Activated B cell treated with CpG ODN at 0.5 μM for 24 hours (primary cell): ENCODE measurements around the gene CDYL. TPM values are rescaled to one million over a fixed set of nuclear protein-coding genes. Genes with fewer than 3 reads are reported as not detected.

Source experiments
- ATAC-seq: fragments of 200-7000 bp; cut with Tn5 transposase; one replicate; pipeline ENCODE4 v1.10.0; 2021; ENCODE audit warnings: low read depth, mild to moderate bottlenecking, moderate library complexity
- CTCF ChIA-PET: fragments of 350-600 bp; sonication (Branson Sonifier 250); formaldehyde crosslinking; loops from one replicate; lab custom pipeline; 2021; ENCODE audit warnings: antibody characterized with exemption; lab: Charles Lee
- POLR2A ChIA-PET: fragments of 350-600 bp; sonication (Branson Sonifier 250); formaldehyde crosslinking; loops from one replicate; lab custom pipeline; 2021; ENCODE audit warnings: antibody characterized with exemption; lab: Charles Lee
- DNase-seq: peaks from one replicate; pipeline ENCODE4 v3.0.0; 2022
- H3K27ac Mint-ChIP-seq: one replicate; pipeline ENCODE4 v1.8.0; 2020; ENCODE audit warnings: mixed read lengths
- H3K27me3 Mint-ChIP-seq: one replicate; pipeline ENCODE4 v1.8.0; 2021; ENCODE audit warnings: mixed read lengths
- H3K36me3 Mint-ChIP-seq: one replicate; pipeline ENCODE4 v1.8.0; 2021; ENCODE audit warnings: low read depth, mixed read lengths
- H3K4me1 Mint-ChIP-seq: one replicate; pipeline ENCODE4 v1.8.0; 2021; ENCODE audit warnings: mixed read lengths
- H3K4me3 Mint-ChIP-seq: one replicate; pipeline ENCODE4 v1.8.0; 2020; ENCODE audit warnings: mild to moderate bottlenecking, mixed read lengths
- H3K9me3 Mint-ChIP-seq: one replicate; pipeline ENCODE4 v1.8.0; 2020; ENCODE audit warnings: mixed read lengths
- CTCF ChIP-seq: fragments of 200-600 bp; IDR thresholded peaks from one replicate; pipeline ENCODE4 v1.8.0; 2022; ENCODE audit warnings: antibody characterized with exemption, mild to moderate bottlenecking
- intact Hi-C: fragments of 100-400 bp; cut with micrococcal nuclease; formaldehyde crosslinking; loops from one replicate; pipeline ENCODE4 v1.15.1; 2024
- total RNA-seq: library from RNA; stranded (reverse); gene quantifications from 2 replicates; pipeline ENCODE4 v1.2.3, GENCODE V29; 2022

The CDYL gene
- total RNA-seq, 1 donor from 2014 or later, result 47.5 TPM

DNA sequence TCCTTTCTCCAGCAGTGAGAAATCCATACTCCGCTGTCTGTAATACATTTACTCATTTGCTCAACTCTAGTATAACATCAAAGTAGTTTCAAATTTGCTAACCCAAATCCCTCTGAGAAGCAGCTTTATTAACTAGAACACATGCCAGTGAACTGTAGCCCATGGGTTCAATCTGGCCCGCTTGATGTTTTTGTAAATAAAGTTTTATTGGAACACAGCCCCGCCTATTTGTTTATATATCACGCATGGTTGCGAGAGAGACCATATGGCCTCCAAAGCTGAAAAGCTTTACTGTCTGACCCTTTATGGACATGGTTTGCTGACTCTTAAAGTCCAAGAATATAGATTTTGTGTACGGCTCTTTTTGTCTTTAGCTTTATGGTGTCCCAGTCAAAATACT lies 32.2 kb downstream of the CDYL start:
- ChIA-PET POLR2A (no interaction called here), CTCF (no interaction called here)
- no peak for DNase-seq
- H3K4me1 Mint-ChIP-seq, result peaks cover 66% of the 10 kb centered on the region
- no peaks in the 10 kb centered on the region for H3K27me3 Mint-ChIP-seq
- intact Hi-C loops, result no loop called here
- no peak for TF ChIP-seq CTCF
- ATAC-seq, result no peak
- H3K36me3 Mint-ChIP-seq, result peaks cover 6% of the 10 kb centered on the region
- H3K4me3 Mint-ChIP-seq, result no peak overlapping the region
- H3K9me3 Mint-ChIP-seq, result no peaks in the 10 kb centered on the region
- H3K27ac Mint-ChIP-seq, result no peak overlapping the region

DNA sequence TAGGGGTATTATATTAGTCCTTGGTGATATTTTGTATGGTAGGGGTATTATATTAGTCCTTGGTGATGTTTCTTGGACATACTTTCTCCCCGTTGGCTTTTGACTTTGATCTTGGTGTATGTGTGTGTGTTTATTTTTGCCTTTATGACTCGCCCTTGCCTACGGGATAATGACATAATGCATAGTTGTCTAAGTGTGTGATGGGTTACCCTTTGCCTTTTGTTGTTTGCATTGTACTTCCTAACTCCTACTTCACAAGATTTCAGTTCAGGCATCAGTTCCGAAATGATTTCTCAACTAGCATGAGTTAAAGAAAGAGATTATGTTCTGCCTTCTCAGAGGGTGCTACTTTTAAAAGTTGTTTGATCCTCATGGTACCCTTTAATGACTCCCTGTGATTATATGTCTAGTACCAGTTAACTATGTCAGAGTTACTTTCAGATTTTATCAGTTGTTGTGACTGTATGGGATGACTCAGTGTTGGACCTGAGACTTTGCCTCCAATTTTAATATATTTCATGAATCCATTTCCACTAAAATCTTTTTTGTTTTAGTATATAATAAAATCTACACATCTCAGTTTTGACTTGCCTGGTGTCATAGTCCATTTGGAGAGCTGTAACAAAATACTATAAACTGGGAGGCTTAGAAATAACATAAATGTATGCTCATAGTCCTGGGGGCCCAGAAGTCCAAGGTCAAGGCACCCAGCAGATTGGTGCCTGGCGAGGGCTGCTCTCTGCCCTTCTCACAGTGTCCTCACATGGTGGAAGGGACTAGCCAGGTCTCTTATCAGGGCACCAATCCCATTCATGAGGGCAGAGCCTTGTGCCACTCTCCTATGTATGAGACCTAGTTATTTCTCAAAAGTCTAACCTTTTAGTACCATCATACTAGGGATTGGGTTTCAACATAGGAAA lies 34.1 kb downstream of the CDYL start:
- ATAC-seq, result no peak
- Mint-ChIP-seq H3K4me3 (no peak overlapping the region), H3K36me3 (peaks cover 6% of the 10 kb centered on the region), H3K9me3 (no peaks in the 10 kb centered on the region), H3K27me3 (no peaks in the 10 kb centered on the region), H3K4me1 (peaks cover 70% of the 10 kb centered on the region), H3K27ac (no peak overlapping the region)
- DNase-seq, result no peak
- ChIA-PET POLR2A (interaction anchor here (0.6 kb wide), 1 partner anchor 115 kb away, joined by 3 read pairs; no protein-coding TSS in a partner anchor), CTCF (interaction anchor here (0.8 to 1.5 kb wide), 2 partner anchors 21 to 53 kb away, joined by 3 to 5 read pairs; no protein-coding TSS in a partner anchor)
- intact Hi-C loops, result no loop called here
- no peak for TF ChIP-seq CTCF

GRCh38 chr6:4812068-4812467 lies 35.9 kb downstream of the CDYL start:
- ChIA-PET POLR2A (interaction anchor here (0.7 to 1.0 kb wide), 4 partner anchors 9 to 37 kb away, joined by 3 to 7 read pairs (median 5); partner anchors contain the start of gene CDYL), CTCF (no interaction called here)
- TF ChIP-seq CTCF, result no peak
- Mint-ChIP-seq H3K9me3 (no peaks in the 10 kb centered on the region), H3K27ac (peak overlapping the region; percentile 13), H3K36me3 (peaks cover 2% of the 10 kb centered on the region), H3K4me1 (peaks cover 61% of the 10 kb centered on the region), H3K4me3 (peak overlapping the region; percentile 4), H3K27me3 (no peaks in the 10 kb centered on the region)
- DNase-seq, result no peak
- no peak for ATAC-seq
- intact Hi-C loops, result no loop called here

DNA sequence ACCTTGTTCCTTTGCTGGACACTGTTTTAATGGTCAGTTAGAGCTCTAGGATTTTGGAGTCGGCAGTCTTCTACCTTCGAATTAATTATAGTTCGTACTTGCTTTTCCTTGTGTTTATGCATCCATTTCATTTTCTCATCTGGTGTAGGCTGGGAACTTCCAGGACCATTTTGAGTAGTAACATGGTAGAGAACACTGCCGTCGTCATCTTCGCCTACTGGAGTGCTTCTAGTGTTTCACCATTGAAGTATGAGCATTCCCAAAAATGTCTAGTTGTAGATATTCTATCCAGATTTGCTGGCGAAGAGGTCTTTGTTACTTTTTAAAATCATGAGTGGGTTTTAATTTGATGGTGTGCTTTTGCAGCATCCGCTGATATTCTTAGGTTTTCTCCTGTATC lies 36.9 kb downstream of the CDYL start:
- Mint-ChIP-seq H3K36me3 (peaks cover under 1% of the 10 kb centered on the region), H3K9me3 (no peaks in the 10 kb centered on the region), H3K4me3 (no peak overlapping the region), H3K4me1 (peaks cover 61% of the 10 kb centered on the region), H3K27me3 (no peaks in the 10 kb centered on the region), H3K27ac (no peak overlapping the region)
- CTCF ChIA-PET, result no interaction called here
- intact Hi-C loops, result no loop called here
- TF ChIP-seq CTCF, result no peak
- no peak for ATAC-seq
- POLR2A ChIA-PET, result no interaction called here
- DNase-seq, result no peak

DNA sequence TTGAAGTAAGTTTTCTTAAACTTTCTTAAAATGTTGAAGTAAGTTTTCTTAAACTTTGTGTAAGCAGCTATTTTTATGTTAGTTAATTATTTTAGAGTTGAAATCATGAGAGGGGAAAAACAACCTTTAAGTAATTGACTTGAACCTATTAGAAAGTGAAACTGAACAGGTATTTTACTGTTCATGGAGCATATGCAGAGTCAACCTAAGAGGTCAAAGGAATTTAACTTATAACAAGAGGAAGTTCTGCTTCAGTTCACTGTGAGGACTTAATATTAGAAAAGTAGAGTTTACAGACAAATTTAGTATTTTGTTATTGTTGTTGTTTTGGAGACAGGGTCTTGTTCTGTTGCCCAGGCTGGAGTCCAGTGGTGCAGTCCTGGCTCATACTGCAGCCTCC lies 38.0 kb downstream of the CDYL start:
- ChIA-PET CTCF (no interaction called here), POLR2A (interaction anchor here (1.1 kb wide), 1 partner anchor 12 kb away, joined by 4 read pairs; no protein-coding TSS in a partner anchor)
- Mint-ChIP-seq H3K27ac (no peak overlapping the region), H3K4me1 (peaks cover 67% of the 10 kb centered on the region), H3K9me3 (no peaks in the 10 kb centered on the region), H3K4me3 (peak overlapping the region; percentile 35), H3K36me3 (peaks cover 2% of the 10 kb centered on the region), H3K27me3 (no peaks in the 10 kb centered on the region)
- intact Hi-C loops, result loop anchor here (2.0 kb wide), 1 partner anchor 13 kb away; no protein-coding TSS in a partner anchor
- no peak for TF ChIP-seq CTCF
- DNase-seq, result no peak
- ATAC-seq, result no peak
